GM19395 (cell line): Measurements from ENCODE around the gene ZHX3.
A peak's percentile ranks its signal among the peaks of the same experiment; 100 is the strongest.

ENCODE experiments used
- ATAC-seq: cut with Tn5 transposase; IDR thresholded peaks from one replicate; pipeline ENCODE4 v1.9.1; 2021; ENCODE audit warnings: mild to moderate bottlenecking, moderate library complexity; ENCODE audit not compliant: unreplicated experiment

ZHX3 gene

DNA sequence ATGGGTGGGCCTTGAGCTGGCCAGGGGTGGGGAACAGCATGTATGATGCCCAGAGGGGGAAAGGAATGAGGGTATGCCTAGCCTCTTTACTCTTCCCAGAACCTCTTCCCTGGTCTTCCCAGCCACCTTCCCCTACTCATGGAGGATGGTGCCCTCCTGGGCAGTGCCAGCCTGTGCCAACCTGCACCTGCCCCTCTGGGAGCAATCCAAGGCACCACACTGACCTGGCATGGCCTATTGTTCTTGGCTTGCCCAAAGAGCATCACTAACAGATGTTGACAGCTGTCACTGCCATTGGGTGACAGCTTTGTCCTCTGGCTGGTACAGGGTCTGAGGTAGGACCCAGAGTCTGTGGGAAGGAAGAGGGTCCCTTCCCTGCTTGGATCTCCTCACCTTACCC, 36.0 kb upstream of the ZHX3 start:
- ATAC-seq, result no peak

DNA sequence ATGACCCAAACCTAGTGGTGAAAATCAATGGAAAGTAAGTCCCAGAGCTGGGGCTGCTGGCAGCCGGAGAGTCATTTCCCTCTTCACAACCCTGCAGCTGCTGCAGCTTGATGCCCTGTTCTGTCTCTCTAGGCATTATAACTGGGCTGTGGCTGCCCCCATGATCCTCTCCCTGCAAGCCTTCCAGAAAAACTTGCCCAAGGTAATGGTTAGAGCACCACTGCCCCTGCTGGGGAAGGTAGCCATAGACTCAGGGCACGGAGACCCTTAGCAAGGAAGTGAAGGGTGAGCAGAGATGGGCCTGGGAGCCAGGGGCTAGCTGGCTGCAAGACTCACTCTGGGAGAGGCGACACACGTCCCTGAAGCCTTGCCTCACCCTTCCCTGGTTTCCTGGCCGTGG, 35.1 kb upstream of the ZHX3 start:
- no peak for ATAC-seq

DNA sequence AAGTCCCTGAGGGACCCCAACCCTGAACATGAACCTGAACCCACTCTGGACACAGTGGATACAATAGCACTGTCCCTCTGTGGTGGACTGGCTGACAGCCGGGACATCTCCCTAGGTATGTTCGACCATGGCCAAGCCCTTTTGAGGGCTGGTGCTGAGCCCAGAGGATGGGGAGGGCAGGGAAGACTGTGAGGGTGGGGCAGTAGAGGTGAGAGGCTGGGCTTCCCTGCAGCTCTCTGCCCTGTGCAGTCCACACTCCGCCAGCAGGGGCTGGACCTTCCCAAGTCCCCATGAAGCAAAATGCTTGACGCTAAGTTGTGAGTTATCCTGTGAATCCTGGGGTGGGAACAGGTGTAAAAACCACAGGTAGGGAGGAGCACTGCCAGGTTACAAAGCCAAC, 34.6 kb upstream of the ZHX3 start:
- no peak for ATAC-seq

DNA sequence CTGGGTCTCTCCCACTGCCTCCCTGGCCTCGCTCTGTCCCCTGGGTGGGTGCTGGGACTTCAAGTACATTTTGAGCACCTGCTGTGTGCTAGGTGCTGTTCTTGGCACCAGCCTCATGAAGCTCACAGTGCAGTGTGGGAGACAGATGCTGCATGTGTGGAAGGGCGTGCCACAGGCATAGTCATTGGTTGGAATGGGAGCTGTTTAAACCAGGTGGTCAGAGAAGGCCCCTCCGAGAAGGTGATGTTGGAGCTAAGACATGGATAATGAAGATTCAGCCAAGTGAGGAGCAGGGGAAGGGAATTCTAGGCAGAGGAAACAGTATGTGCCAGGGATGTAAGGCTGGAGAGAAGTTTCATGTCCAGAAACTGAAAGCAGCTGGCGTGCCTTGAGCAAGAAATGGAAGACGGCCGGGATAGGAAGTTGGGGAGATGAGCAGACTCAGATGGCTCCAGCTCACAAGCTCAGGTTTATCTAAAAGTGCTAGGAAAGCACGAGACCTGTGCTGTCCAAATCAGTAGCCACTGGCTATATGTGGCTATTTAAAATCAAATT, 33.0 kb upstream of the ZHX3 start:
- no peak for ATAC-seq

DNA sequence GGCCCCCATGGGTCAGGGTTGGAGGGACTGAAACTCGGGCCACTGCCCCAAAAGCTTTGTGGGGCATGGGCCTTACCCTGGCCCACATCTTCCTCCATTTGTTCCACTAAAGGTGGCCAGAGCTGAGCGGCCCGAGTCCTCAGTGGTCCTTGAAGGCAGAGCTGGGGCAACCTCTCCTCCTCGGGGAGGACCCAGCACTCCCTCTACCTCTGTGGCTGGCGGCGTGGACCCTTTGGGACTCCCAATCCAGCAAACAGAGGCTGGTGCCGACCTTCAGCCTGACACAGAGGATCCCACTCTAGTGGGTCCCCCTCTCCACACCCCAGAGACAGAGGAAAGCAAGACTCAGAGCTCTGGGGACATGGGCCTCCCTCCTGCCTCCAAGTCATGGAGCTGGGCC, 32.4 kb upstream of the ZHX3 start:
- no peak for ATAC-seq

DNA sequence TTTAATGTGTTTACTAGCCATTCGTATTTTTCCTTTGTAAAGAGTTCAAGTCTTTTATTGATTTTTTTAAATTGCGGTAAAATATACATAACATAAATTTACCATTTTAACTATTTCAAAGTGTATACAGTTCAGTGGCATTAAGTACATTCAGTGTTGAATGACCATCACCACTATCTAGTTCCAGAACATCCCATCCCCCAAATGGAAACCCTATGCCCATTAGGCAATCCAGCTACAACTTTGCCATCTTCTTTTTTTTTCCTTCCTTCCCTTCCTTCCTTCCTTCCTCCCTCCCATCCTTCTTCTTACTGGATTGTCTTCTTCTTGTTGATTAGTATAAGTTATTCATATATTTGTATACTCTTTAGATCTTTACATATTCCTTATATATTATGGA, 31.7 kb upstream of the ZHX3 start:
- ATAC-seq, result no peak

DNA sequence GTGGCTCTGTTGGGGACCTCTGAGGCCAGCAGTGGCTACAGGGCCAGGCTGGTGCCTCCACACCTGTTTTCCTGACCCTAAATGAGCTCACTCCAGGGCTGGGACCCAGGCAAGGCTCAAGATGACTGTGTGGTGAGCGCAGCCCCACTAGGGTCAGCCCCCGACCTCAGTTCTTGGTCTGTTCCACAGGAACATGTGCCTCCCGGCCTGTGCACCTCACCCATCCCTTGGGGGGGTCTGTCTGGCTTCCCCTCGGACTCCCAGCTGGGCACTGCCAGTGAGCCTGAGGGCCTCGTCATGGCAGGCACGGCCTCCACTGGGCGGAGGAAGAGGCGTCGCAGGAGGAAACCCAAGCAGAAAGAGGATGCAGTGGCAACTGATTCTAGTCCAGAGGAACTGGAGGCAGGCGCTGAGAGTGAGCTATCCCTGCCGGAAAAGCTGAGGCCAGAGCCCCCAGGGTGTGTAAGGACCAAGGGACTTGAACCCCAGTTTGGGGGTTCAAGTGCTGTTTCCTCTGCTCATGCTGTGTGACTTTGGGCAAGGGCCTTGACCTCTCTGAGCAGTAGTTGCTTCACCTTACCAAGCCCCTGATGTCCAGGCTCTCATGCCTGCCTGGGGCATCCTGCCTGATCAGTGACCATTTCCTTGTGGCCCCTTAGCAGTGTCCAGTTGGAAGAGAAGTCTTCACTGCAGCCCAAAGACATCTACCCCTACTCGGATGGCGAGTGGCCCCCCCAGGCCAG, 31.1 kb upstream of the ZHX3 start:
- no peak for ATAC-seq

DNA sequence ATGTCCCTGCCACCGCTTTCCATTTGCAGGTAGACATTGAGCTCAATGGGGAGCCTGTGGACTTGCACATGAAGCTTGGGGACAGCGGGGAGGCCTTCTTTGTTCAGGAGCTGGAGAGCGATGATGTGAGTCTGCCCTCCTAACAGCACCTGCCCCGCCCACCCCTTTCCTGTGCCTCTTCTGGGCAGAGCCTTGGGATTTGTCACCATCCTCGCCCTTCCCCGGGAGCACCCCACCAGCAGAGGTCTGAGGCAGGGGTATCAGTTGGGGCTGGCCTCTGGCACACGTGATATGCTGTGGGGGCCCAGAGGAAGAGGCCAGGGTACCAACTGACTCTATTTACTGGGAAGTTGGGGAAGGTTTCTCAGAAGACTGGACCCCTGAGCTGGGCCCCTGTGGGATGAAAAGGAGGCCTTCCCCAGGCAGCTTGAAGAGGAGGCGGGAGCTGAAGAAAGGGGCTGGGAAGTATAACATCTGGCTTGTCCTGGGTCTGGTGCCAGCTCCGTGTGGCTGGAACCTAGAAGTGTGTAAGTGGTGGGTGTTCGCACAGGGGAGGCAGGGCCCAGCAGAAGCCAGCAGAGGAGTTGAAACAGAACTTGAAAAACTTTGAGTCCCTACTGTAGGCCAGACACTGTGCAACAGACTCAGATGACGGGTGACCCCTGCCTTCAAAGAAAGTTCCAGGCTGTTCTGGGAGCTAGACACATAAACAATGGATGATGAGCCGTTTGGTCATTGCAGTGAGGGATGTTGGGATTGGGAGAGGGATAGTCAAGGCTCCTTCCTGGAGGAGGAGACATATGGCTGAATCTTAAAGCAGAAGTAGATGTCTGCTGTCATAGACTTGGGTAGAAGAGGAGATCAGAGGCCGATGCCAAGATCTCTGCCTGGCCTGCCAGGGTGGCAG, 30.2 kb upstream of the ZHX3 start:
- ATAC-seq, result no peak

DNA sequence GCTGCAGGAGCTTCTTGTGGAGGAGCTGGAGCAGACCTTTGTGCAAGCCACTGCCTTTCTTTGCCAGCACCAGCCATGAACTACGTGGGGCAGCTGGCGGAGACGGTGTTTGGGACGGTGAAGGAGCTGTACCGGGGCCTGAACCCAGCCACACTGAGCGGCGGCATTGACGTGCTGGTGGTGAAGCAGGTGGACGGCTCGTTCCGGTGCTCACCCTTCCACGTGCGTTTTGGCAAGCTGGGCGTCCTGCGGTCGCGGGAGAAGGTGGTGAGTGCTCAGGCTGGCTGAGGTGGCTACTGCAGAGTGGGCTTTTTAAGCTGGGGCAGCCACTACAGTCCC, 28.2 kb upstream of the ZHX3 start:
- no peak for ATAC-seq

DNA sequence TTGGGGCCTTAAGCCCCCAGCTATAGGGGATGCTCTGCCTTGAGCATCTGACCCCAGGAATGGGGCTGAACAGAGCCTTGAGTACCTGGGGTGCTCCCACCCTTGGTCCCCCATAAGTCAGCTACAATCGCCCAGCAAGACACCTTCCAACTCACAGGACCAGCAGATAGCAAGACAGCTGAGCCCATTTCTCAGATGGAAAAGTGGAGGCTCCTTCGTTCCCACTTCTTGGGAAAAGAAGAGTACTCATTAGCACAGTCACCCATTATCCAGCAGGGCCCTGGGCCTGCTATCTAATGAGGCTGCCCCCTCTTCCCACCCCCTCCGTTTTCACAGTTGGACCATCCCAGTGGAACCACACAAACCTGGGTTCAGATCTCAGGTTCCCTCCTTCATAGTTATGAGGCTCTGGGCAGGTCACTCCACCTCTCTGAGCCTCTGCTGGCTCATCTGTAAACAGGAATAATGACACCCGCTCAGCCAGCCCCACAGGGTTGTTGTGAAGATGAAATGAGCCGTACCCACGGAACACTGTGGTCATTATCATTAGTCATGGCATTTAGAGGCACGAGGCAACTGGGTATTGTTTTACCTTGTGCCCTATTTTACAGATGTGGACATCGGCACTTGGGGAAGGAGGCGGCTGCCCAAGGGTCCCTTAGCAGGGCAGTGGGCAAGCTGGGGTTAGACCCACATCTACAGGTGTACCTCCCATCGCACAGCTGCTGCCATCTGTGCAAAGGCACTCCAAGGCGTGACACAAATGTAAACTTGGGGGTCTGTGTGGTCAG, 27.6 kb upstream of the ZHX3 start:
- ATAC-seq, result no peak

DNA sequence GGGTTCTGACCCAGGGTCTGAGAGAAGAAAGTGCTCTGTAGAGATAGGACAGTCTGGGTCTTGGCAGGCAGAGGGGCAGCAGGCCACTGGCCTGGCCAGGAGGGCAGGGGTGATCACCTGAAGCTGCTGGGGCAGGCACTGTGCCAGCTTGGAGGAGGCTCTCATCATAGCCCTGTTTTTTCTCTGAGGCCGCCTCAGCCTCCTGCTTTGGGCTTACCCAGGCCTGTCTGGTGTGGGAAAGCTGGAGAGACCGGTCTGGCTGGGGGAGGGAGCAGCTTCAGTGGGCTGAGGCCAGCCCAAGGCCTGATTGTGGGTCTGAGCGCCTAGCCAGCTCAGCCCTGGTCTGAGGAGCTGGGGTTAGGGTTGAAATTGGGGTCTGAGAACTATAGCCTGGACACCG, 26.9 kb upstream of the ZHX3 start:
- no peak for ATAC-seq

DNA sequence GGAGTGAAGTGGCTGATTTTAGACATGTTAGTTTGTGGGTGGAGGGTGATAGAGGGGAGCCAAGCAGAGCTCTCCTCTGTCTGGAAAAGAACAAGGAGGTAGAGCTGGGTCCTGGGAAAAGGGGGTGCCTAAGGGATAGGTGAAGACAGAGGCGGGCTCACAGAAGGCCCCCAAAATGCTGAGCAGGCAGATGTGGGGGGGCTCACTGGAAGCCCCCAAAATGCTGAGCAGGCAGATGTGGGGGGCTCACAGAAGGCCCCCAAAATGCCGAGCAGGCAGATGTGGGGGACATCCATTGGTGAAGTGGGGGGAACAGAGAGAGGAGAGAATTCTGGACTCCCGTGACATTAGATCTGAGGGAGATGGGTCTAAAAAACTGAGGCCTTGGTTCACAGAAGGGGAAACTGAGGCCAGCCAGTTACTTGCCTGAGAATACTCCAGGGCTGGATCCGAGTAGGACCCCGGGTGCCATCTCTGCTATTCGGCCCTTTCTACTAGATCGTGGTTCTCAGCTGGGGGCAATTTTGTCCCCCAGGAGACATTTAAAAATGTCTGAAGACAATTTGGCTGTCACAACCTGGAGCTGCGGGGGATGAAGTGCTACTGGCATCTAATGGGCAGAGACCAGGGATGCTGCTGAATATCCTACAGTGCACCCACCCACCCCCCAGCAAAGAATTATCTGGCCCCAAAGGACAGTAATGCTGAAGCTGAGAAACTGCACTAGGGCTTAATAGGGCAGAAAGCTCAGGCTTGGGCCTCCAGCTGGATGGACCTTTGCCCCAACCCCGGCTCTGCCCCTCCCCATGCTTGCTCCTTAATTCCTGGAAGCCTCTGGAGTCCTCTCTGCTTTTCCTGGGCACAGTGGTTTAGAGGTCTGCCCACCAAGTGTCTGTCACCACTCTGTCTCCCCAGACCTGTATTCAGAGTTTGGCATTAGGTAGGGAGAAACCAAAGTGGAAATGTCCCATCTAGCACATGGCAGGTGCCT, 25.2 kb upstream of the ZHX3 start:
- no peak for ATAC-seq

DNA sequence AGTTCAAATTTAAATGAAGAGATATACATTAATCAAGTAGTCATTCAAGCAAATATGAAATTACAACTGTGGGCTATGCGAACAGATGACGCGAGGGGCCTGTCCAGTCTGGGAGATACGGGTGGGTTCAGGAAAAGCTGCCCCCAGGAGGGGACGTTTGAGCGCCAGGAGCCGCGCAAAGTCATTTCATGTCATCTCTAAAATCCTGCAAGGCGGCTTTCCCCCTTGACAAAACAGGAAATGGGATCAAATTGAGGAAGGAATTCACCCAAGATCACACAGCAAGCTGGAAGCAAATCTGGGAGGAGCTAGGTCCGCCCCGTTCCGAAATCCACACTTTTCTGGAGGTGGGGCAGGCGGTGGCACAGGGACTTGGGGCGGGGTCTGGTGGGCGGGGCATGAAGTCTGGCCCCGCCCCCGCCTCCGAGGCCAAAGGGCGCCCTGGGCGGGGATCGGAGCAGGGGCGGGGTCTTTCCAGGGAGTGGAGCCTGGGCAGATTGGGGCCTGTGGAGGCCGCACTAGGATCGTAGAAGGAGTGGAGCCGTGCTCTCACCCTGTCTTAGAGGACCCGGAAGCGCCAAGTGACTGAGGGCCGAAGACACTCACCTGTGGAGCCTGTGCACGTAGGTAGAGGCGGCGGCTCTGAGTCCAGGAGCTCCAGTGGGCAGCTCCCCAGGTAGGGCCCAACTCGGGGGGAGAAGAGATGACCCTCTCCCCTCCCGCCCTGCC, 23.0 kb upstream of the ZHX3 start, which contains the start of gene LPIN3:
Gene LPIN3, plus strand, starts transcription at position 495 of the 729 bp plus-strand sequence. CDS start 4,983 bp downstream, outside the sequence.
- ATAC-seq, result no peak

DNA sequence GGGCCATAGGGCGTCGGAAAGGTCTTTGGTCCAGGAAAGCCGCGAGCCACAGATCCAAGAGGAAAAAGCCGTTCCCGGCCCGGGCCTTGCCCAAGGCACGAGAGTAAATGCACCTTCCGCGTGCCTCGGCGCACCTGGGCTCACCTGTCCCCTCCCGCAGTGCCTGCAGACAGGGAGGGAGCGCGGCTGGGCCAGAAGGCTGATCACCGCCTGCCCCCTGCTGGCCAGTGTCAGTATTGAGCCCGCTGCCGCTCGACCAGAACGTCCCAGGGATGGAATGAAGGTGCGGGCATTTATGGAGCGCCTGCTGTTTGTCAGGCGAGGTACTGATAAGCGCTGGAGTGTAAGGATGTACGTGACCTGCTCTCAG, 22.4 kb upstream of the ZHX3 start:
- peak; percentile 81 for ATAC-seq

DNA sequence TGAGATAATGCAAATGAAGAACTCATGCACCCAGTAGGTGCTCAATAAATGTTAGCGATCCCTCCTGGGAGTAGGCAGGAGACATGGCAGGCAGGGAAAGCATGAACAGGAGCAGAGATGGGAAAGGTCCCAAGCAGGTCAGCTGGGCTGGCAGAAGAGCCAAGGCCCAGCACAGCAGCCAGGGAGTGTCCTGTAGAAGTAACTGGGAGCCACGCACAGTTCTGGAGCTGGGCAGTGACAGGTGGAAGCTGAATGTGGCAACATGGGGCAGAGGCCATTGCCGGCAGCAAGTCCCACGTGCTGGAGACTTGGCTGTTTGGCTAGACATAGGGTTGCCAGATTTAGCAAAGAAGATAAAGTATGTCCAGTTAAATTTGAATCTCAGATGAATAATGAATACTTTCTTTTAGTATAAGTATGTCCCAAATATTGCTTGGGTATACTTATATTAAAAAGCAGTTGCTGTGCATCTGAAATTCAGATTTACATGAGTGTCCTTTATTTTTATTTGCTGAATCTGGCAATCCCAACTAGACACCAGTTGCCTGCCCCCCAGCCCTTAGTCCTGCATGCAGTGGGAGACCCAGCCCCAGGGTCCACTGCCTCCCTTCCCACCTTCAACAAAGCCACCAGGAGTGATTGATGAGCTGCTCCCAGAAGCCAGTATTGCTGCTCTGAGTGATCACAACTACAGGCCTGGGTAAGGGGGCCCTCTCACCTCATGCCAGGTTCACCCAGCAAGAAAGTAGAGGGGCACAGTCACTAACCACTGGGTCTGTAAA, 19.4 kb upstream of the ZHX3 start:
- no peak for ATAC-seq

DNA sequence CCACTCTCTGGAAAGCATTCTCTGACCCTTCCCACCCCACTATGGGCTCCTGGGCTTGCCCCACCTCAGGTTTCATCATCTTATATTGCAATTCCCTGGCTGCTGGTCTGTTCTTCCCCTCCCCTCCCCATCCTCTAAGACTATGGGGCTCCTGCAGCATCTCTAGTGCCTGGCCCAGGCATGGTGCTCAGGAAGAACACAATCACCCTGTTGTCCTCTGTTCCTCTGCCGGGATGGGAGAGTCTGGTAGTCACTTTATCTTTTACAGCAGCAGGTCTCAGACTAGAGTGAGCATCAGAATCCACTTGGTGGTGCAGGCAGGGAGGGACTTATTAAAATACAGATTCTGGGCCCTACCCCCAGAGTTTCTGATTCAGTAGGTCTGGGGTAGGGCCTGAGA, 18.1 kb upstream of the ZHX3 start:
- no peak for ATAC-seq

DNA sequence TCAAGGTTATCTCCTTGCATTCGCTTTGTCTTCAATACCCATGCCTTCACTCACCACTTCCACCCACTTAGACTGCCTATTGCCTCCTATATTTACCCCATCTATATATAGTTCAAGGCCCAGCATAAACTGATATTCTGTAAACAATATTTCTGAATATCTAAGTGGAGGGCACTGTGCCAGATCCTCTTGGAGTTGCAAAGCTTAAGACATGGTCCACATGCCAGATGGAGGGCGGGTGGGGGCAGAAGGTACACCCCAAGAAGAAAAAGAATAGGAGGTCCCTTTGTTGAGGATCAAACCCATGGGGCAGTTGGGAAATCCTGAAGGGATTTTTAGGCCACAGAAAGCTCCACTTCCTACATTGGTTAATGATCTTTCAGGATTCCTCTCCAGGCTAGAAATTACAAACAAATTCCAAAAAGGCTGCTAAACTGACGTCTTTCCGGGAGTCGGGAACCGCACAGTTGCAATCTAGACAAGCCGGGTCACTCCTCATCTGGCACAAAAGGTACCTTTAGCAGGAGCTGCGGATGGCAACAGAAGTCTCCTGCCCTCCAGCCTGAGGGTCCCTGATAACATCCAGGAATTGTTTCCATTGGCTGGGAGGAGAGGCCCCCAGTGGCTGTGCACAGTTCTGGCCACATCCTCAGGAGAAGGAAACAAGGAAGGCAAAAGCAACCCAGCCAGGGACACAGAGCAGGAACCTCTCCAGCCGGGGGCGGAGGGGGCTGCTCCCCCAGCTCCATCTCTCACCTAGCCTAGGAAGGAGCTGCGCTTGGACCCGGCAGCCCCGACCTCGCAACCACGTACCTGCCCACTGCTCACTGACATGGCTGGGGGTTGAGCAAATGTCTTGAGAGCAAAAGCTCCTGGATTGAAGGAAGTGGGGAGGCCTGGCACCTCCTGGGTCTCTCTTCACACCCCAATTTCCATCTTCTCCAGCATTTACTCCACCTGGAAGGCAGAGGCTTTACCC, 17.2 kb upstream of the ZHX3 start:
- no peak for ATAC-seq
